NK-92 treated with Interleukin-12 subunit alpha and Interleukin-12 subunit beta, amount 100 ng/mL, for 24 hours (cell line): Measurements from ENCODE around the gene SARS1.
A peak's percentile ranks its signal among the peaks of the same experiment; 100 is the strongest.
"Not testable (repeated sequence)": the region's sequence is repeated elsewhere in the genome, so short reads cannot be mapped to it uniquely, and the experiment has no call there.

Experiments used
- DNase-seq: peaks from one replicate; lab custom pipeline; 2025; lab: John Stamatoyannopoulos, UW

Gene SARS1

GRCh38 chr1:109213824-109214693, at the start of gene SARS1:
Gene SARS1, plus strand, starts transcription at chr1:109213918. Its CDS starts 75 bp downstream, at chr1:109213993.
- peak; percentile 86 for DNase-seq

DNA sequence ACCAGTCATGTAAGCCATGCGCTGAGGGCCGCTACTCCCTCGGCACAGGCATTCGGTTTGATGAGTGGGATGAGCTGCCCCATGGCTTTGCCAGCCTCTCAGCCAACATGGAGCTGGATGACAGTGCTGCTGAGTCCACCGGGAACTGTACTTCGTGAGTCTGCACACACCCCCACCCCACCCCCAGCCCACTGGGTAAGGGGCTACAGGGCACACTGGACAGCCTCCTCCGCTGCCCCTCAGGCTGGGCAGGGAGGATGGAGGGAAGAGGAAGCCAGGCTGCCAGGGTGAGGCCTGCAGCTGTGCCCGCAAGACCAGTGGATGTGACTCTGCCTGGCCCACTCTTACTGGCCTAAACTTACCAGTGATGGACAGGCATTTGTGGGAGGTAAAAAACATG, 49.2 kb upstream of the SARS1 start:
- no peak for DNase-seq

DNA sequence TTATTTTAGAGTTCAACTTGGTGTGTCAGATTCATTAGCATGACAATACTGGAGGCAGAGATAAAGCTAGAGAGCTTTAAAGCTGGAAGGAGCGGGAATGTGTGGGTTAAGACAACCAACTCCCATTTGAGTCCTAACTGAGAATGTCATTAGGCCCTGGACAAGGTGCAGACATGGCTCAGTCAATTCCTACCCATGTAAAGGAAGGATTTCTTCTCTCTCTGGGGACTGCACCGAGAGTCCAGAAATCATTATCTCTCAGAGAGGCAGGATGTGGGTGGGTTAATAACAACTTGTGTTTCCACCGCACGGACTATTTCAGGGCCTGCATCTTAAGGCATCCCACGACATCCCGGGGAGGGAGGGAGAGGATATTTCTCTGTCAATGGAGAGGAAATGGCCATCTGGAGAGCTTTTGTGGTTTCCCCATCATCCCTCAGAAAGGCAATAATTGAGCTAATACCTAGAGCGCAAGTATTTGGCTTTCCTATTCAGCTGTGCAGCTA, 46.7 kb upstream of the SARS1 start:
- DNase-seq, result no peak

- no peak for DNase-seq
These were observed 43.5 kb upstream of the SARS1 start for GRCh38 chr1:109170035-109170764.

DNA sequence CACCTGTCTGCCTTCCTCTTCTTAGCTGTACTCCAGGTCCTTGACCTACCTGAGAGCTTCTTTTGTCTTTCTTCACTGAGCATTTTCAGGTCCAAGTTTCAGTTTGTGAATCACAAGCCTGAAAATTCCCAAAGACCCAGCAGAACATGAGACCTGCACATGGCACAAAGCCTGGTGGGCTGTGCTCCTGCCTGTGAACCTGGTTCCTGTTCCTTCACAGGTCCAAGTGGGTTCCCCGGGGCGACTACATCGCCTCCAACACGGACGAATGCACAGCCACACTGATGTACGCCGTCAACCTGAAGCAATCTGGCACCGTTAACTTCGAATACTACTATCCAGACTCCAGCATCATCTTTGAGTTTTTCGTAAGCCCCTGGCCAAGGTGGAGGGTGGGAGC, 42.1 kb upstream of the SARS1 start:
- no peak for DNase-seq

DNA sequence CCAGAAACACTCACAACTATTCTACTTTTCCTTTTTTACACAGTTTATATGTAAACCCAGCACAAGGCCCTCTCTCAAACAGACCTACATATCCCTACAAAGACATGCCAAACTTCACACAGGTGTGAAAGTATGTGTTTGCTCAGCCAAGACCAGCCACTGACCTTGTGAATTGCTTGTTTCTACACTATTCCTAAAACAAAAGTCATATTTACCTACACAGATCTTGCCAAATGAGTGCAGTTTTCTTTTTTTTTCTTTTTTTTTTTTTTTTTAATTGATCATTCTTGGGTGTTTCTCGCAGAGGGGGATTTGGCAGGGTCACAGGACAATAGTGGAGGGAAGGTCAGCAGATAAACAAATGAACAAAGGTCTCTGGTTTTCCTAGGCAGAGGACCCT, 37.4 kb upstream of the SARS1 start:
- not testable (repeated sequence) for DNase-seq

DNA sequence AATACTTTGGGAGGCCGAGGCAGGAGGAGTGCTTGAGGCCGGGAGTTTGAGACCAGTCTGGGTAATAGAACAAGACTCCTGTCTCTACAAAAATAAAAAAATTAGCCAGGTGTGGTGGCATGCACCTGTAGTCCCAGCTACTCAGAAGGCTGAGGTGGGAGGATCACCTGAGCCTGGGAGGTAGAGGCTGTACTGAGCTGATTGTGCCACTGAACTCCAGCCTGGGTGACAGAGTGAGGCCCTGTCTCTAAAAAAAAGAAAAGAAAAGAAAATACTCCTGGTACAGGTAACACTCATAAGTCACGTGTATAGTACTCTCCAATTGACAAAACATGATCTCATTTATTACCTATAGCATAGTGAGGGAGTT, 33.0 kb upstream of the SARS1 start:
- not testable (repeated sequence) for DNase-seq

DNA sequence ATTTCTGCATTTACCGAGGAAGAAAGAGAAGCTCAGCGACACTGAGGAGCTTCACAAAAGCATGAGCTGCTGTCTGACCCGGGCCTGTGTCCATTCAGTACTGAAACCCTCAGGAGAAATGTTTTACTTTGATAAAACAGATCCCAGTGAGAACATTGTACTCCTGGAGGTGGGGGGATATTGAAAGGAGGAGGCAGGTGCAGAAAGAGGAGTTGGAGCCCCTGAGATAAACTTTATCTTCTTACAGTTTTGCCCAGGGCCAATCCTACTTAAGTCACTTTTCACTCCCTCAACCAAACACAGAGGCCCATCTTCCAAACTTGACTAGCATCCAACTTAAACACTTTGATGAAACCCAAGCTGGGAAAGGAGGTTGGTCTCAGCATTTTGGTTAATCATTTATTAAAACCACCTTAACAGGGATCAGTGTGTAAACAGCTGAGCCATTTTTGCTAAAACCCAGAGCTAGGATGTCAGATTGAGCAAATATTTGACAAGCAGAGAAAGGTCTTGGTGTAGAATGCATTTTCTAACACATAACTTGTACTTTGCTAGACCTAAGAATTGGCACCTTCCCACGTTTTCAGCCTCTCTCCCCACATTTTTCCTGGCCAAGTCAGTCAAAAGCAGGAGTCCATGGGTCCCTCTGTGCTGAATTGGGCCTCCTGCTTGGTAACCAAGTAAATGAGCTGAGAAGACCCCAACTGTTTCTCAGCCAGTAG, 32.5 kb upstream of the SARS1 start:
- no peak for DNase-seq

GRCh38 chr1:109181807-109182163, 31.9 kb upstream of the SARS1 start:
- DNase-seq, result no peak

DNA sequence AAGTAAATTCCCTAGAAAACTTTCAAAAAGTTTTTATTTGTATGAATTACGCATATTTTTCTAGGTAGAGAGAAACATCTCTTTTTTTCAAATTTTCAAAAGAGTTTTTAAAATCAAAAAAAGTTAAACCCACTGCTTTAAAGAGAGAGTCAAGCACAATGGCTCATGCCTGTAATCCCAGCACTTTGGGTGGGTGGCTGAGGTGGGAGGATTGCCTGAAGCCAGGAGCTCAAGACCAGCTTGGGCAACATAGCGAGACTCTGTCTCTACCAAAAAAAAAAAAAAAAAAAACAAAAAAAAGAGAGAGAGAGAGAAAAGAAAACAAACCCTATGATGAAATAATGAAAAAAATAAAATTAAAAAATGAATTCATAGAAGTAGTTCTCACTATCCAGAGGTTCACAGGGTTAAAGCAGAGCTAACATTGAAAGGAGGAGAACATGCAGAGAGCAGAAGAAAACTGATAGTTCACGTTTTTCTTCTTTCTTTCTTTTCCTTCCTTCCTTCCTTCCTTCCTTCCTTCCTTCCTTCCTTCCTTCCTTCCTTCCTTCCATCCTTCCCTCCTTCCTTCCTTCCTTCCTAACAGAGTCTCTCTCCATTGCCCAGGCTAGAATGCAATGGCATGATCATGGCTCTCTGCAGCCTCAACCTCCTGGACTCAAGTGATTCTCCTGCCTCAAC, 30.5 kb upstream of the SARS1 start:
- no peak for DNase-seq

GRCh38 chr1:109184687-109185086, 29.0 kb upstream of the SARS1 start:
- DNase-seq, result no peak

DNA sequence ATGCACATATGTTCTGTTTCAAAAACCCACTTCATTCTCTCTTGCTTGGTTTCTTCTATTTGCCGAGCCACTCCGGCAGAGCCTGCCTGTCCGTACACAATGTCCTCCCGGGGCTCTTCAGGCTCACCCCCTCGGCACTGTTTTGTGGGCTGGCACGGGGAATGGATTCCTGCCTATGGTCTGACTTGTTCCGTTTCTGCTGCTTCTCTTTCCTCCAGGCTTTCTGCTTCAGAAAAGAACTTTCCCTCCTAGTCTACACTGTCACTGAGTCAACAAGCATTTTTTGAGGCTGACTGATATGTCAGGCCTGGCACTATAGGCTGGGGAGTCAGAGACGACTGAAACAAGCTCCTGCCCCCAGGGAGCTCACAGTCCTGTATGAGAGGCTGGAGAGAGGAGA, 28.4 kb upstream of the SARS1 start:
- no peak for DNase-seq

DNA sequence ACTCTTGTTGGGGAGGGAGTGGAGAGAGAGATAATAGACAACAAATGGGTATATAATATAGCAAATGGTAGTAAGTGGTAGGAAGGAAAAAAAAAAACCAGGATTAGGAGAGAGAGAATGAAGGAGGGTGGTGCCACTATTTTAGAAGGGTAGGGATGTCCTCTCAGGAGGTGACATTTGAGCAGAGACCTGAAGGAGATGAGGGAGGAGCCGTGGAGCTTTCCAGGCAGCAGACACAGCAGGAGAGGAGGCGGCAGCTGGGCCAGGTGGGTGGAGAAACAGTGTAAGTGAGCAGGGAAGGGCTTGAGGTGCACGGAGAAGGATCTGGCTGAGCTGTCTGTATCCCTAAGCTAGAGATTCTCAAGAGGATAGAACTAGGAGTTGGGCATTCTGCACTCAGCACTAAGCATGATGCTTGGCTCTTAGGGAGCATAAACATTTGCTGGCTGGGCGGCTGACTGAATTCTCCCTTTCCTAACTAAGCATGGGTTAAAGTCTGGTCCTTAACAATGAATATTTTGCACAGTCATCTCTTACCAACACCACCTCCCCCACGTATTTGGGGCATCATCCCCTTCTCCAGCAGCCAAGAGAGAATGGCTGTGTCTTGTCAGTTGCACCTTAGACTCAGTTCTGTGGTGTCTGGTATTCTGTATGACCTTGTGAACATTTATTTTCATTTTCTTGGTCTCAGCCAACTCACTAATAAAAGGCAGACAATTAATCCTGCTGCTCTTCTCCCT, 27.6 kb upstream of the SARS1 start:
- DNase-seq, result no peak

DNA sequence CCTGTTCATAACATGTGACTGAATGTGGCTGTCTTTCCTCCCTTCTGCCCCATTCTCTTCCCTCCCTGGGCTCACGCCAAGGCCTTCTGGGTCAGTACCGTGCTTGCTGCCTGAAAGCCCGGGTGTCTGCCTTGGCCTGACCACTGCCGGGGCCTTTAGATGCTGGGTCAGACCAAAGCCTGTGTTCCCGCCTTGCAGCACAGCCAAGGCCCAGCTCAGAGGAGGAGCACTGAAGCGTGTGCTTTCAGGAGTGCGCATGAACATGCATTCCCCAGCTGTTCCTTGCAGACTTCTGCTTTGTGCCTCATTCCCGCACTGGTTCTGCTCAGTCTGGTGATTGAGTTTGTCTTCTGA, 27.0 kb upstream of the SARS1 start:
- no peak for DNase-seq

DNA sequence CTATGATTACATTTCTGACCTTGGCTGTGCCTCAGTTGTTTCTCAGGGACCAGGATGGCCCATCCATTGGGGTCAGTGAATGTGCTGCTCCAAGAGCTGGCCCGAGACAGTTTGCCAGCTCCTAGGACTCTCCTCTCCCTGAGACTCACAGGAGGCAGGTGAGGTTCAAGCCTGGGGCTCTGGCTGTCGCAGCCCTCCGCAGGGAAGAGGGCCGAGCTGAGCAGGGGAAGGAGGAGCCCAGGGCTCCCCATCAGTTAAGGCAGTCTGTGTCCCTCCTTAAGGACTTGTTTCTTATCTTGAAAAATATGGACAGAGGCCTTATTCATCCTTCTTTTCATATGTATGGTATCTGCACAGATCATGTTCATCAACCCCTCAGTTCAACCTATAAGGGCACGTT, 26.6 kb upstream of the SARS1 start:
- no peak for DNase-seq

DNA sequence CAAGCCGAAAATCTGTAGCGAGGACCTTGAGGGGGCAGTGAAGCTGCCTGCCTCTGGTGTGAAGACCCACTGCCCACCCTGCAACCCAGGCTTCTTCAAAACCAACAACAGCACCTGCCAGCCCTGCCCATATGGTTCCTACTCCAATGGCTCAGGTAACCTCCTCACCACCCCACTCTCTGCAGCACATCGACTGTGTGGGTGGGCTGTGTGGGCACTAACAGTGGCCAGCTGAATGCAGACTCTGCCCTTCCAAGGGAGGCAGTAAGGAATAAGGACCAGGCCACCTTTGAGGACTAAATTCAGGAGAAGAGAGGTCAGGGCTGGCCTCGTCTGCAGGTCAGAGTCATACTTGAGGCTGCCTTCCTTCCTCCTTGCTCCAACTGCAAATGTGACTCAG, 25.5 kb upstream of the SARS1 start:
- DNase-seq, result no peak

GRCh38 chr1:109188781-109189180, 24.9 kb upstream of the SARS1 start:
- no peak for DNase-seq

- no peak for DNase-seq
These were observed 23.5 kb upstream of the SARS1 start for GRCh38 chr1:109190189-109190588.

DNA sequence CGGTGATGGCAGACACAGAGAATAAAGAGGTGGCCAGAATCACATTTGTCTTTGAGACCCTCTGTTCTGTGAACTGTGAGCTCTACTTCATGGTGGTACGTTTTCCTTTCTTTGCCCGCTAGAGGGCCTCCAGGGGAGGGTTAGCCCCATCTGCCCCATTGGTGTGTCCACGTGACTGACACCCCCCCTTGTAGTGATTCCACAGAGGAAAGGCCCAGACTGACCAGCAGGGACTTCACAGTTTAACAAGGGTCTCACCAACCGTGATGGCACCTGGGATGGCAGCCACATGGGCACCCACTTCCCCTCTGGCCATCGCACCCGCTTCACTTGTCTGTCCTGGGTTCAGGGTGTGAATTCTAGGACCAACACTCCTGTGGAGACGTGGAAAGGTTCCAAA, 22.3 kb upstream of the SARS1 start:
- no peak for DNase-seq

DNA sequence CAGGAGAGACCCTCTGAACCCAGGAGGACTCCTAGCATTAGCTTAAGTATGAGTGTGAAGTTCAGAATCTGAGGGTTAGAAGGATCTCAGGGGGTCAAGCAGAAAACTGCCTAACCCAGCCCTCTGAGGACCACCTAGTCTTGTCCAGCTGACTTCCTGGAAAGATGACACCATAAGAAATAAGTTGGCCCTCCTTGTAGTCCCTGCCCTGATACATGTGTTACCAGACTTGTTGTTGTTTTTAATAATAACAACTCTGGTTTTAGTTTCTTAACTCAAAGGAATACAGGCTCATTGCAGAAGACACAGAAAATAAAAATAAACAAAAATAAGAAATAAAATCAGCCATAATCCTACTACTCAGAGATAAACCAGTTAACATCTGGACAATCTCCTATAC, 21.8 kb upstream of the SARS1 start:
- no peak for DNase-seq

GRCh38 chr1:109192433-109192832, 21.3 kb upstream of the SARS1 start:
- DNase-seq, result no peak
